Stimulated activated naive CD4-positive, alpha-beta T cell (primary cell): ENCODE data around the gene BFSP2.
"Not testable (repeated sequence)": the region's sequence is repeated elsewhere in the genome, so short reads cannot be mapped to it uniquely, and the experiment has no call there.

ENCODE experiments used
- DNase-seq, 6 experiments: peaks; one replicate each; lab custom pipeline; 2025; lab: John Stamatoyannopoulos, UW

Gene BFSP2

DNA sequence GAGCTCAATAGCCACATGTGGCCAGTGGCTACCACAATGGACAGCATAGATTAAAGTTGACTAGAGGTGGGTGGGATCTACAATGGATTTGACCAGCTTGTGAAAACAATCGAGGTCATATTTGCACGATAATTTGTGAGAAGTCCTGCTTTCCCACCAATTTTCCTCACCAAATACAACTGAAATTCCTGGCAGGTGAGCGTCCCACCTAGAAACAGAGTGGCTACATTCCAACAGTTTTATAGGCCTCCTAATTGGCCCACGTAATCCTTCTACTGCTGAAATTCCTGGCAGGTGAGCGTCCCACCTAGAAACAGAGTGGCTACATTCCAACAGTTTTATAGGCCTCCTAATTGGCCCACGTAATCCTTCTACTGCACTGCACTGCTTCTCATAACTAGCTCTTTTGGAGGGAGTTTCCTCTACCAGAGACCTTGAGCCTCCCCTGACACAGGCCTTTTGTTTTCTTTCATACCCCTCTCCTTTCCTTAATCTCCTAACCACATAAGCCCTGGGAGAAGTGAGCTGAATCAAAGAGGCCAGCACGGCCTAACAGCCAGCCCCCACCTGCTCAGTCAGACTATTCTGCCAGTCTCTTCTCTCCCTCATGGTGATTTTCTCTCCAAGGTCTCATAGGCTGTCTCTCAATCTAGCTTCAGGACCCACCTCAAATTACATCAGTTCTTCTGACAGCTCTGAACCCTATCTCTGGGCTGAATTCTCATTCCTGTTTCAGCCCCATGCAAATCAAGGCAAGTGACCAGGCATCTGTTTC lies 80.2 kb downstream of the BFSP2 start:
- DNase-seq, result no peak

DNA sequence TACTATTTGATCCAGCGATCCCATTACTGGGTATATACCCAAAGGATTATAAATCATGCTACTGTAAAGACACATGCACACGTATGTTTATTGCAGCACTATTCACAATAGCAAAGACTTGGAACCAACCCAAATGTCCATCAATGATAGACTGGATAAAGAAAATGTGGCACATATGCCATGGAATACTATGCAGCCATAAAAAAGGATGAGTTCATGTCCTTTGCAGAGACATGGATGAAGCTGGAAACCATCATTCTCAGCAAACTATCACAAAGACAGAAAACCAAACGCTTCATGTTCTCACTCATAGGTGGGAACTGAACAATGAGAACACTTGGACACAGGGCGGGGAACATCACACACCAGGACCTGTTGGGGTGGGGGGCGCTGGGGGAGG lies 82.6 kb downstream of the BFSP2 start:
- not testable (repeated sequence) for DNase-seq

DNA sequence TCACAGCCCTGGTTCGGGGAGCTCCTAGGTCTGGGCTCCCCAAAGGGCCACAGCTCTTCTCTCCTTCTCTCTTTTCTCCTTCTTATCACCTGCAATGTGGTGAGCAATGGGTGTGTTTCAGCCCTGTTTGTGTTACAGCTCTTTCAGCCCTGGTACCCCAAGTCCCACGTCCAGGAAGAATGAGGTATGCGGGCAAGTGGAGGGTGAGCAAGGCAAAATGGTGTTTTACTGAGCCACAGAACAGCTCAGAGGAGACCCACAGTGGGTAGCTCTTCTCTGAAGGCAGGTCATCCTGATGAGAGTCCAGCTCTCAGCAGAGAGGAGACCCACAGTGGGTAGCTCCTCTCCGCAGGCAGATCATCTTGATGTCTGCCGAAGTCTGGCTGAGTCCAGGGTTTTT lies 86.8 kb downstream of the BFSP2 start:
- DNase-seq, result no peak

DNA sequence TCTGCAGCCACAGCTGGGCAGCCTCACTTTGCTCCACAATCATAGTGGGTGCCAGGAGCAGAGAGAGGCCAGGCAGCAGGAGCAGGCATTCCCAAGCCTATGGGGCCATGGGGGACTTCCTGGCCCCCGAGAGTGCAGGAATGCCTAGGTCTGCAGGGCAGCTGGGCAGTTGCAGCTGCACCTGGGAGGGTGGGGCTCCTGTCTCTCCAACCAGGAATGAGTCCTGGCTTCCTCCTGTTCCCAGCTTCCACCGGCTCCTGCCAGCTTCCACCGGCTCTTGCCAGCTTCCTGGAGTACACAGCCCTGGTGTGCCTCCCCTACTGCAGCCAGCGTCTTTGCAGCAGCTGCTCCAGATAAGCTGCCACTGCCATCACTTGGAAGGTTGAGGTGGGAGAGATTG lies 87.3 kb downstream of the BFSP2 start:
- DNase-seq, result no peak

DNA sequence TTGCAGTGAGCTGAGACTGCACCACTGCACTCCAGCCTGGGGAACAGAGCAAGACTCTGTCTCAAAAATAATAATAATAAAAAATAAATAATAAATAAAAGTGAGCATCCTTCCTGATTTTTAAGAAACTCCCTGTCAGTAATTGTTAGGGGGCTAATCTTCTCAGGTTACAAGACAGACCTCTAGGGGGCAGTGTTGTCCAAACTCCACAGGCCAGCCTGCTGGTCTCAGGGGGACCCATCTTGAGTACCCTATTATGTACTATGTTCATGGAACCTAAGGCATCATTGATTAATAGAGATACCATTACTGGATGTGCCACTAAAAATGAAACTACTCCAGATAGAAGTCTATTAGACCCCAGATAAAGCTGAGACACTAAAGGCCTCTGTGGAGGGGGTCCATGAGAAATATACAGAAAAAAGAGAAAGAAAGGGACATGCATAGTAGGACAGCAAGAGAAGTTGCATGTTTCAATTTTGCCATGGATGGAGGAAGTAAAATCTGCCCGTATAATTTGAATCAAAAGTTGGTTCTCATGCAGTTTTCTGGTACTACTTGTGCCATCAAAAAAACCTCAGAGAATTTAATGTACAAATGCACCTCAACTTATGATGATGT lies 88.2 kb downstream of the BFSP2 start:
- peak; percentile 8 to 74 (median 39) for DNase-seq

DNA sequence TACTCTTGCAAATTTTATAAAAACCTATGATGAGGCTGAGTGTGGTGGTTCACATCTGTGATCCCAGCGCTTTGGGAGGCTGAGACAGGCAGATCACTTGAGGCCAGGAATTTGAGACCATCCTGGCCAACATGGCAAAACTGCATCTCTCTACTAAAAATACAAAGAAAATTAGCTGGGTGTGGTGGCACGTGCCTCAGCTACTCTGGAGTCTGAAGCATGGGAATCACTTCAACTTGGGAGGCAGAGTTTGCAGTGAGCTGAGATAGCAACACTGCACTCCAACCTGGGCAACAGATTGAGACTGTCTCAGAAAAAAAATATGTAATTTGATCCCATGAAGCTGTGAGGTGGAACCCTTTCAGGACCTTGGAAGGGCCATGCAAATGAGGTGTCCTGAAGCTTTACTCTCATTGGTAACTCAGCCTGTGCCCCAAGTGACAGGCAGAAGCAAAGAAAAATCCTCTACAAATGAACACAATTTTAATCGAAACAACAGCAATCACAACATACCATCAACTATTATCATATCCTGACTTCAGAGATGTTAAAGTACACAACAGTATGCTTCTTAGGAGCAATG lies 89.0 kb downstream of the BFSP2 start:
- no peak for DNase-seq

DNA sequence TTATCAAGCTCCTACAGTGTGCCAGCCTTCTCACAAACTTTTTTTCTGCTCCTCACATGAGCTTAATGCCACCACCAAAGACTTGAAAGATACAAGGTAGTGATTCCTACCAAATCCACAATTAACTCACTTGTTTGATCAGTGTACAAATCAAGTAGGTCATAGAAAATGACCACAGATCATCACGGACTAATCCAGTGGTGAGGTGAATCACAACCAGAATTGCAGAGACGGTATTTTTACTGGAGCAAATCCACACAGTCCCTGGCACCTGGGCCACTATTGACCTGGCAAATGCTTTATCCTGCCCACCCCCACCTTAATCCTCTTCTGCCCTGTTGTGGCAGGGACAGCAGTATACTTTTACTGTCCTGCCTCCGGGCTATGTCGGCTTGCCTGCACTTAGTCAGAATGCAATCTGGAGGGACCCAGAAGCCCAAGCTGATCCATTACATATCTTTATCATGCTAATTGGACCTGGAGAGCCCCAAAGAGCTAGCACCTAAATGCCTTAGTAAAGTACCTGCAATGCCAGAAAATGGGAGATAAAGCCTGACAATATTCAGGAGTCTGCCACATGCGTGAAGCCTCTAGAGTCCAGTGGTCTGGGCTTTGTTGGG lies 89.7 kb downstream of the BFSP2 start:
- no peak for DNase-seq

DNA sequence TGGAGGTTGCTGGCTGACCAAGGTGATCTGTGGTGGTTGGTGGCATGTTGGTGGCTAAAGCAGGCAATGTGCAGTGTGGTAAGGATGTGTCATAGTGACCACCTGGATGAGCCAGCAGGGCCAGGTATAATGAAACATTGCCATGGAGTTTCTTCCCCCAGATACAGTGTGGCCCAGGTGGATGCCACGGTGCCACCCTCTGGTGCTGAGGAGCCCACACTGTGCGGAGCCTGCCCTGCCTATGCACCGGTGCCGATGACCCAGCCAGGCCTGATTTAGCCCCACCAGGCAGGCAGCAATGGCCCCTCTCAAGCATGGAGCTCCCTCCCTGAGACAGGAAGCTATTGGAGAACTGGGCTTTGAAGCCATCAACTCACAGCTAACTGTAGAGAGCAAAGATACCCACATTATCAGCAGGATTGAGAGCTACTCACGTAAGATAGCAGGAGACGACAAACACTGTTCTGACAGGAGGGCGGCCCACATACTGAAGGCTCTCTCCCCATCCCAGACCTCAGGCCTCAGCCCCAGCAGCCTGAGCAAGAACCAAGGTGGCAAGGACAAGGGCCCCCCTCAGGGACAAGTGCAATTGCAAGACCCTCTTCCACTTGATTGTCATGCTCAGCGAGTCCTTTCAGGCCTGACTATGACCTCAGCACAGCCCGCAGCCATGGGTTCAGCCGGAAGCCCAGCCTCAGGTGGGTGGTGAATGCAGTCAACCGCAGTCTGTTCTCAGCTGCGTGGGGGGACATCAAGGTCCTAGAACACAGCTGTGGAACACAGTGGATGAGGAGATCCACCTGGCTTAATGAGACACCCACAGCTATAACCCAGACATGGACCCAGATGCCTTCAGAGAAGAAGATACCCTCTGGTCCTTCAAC lies 90.9 kb downstream of the BFSP2 start:
- DNase-seq, result peak; percentile 7 to 60 (median 41)

DNA sequence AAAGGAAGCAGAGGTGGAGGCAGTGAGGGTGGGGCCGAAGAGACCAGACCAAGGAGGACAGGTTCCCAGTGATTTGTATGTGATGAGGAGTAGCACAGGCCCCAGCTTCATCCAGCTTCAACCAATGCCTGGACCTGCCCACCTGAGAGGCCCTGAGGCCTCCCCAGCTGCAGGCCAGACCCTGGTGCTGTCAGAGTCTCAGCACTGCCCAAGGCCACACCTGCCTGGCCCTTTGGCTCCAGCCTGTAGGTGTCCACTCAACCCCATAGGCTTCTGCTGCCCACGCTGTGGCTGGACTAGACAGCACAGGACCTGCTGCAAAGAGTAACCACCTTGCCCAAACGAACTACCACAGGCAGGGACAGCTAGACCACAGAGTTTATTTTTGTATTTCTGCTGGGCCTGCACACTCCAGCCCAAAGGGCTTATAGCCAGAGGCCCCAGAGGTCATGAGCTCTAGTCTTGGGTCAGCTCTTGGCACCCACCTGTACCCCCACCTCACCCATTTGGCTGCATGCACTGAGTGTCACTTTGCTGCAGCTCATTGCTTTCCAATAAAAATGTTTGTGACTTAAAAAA lies 91.7 kb downstream of the BFSP2 start:
- no peak for DNase-seq

DNA sequence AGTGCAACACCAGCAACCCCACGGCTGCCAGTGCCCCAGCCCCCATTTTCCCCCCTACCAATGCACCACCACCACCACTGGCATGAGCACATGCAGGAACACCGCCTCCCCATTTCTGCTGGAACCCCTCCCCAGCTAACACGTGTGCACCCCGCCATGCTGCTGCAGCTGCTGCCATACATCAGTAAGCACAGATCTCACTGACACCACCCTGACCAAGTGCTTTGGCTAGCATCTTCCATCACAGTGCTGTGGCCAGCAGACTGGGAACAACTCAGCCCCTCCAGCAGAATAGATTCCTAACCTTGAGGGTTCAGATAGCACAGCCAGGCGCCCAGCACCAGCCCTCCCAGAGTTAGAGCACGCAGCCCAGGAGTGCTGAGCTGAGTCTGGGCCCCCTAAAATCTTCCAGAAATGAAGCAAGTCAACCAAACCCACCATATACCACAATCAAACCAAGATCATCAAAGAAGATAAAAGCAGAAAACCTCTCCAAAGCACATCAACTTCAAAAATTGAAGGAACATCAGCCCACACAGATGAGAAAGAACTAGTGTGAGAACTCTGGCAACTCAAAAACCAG lies 92.4 kb downstream of the BFSP2 start:
- peak in 1 of 6 experiments; percentile 14 for DNase-seq

DNA sequence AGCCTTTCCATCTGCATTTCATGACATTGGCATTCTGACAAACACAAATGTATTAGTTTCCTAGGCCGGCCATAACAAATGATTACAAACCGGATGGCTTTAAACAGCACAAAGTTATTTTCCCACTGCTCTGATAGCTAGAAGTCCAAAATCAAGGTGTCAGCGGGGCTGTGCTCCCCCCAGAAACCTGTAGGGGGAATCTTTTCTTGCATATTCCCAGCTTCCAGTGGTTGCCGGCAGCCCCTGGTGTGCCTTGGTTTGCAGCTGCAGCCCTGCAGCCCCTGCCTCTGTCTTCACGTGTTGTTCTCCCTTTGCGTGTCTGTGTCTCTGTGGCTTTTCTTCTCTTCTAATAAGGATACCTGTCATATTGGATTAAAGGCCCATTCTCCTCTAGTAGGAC lies 94.6 kb downstream of the BFSP2 start:
- DNase-seq, result no peak

DNA sequence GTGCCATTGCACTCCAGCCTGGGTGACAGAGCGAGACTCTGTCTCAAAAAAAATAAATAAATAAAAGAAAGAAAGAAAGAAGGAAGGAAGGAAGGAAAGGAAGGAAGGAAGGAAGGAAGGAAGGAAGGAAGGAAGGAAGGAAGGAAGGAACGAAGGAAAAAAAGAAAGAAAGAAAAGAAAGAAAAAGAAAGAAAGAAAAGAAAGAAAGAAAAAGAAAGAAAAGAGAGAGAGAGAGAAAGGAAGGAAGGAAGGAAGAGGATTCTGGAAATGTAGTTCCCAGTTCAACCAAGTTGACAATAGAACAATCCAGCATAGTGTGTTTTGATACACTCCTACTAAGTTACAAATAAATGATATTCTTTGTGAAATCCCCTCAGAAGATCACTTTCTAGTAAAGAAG lies 102.7 kb downstream of the BFSP2 start:
- not testable (repeated sequence) for DNase-seq

DNA sequence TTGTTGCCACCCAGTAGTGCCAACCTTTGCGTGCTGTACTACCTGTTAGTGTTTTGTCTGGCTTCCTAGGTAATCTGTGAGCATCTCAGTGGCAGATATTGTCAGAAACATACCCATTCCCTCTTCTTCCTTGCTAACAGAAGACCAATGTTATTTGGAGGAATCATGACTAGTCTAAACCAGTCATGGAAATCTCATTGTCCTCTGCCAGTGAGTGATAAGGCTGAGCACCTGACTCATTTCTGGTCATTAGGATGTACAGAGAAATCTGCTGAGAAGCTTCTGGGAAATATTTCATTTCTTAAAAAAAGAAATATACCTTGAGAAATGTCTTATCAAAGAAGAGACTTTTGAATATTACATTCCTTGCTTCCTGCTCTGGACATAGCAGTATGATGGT lies 103.6 kb downstream of the BFSP2 start:
- DNase-seq, result no peak

DNA sequence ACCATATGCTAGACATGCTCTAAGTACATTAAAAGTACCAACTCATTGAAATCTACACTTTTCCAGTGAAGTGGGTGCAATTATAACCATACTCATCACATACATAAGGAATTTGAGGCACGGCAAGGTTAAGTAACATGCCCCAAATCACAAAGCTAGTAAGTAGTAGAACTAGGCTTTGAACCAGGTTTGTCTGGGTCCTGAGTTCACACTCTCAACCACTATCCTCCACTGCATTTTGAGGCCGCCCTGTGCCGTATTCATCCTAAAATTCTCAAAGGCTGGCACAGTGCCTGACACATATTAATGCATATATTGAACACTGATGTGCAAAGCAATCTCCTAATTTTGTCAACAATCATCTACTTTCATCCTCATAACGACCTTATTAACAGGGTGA lies 104.9 kb downstream of the BFSP2 start:
- no peak for DNase-seq

DNA sequence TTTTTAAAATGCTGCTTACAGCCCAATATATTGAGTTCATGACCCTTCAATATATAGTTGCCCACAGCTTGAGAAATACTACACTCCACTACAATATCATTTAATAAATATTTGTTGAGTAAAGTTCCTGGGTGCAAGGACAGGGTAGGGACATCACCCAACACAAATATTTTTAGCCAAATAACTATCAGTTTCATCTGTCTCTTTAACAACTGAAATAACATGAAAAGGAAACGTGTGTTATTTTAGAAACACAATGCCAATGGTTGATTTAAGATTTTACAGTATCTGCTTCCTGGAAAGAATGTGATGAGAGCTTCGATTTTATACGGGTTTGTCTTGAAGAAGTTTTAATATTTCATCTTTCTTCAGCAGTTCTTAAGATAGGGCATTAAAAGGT lies 106.0 kb downstream of the BFSP2 start:
- no peak for DNase-seq

DNA sequence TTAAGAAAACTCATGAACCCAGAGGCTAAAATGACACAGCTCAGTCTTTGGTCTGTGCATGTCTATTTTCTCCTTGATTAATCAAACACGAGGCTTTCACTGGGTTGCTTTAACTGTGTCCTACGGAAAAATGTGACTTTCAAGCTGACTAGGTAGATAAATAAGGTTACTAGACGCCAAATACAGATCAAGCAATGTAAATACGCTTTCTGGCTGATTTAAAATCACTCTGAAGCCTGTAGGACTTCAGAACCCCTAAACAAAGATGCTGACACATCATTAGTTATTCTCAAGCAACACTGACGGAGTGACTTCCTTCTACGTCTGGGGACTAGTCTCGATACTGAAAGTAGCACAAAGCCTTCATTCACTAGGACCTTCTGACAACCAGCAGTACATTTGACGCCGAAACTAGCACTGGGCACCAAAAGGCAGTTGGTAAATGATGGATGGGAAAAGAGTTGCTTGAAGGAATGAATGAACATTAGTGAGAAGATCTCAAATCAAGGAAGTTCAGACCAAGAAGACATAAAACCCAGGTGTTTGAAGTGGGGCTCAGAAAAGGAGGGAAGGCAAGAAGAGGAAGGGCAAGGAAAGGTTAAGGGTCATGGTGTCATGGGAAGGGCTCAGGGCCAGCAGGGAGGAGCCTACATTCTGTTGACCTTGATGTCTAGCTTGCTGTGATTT lies 106.5 kb downstream of the BFSP2 start:
- peak in 3 of 6 experiments; percentile 39 to 53 (median 51) for DNase-seq

DNA sequence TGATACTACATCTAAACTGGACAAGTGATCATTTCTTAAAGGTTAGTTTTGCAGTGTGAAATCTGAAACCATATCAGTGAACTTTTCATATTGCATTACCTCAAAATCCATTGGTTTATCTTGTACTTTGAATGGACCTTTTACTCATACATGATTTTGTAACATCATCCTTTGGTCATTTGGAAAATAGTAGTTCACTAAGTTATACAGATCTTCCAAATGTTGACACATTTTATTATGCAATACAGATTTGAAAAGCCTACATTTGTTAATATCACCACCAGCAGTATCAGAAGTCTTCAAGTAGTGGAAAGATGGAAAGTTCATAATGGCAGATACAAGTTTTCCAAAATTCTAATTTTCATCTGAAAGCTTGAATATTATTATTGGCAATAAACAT lies 109.6 kb downstream of the BFSP2 start:
- no peak for DNase-seq

DNA sequence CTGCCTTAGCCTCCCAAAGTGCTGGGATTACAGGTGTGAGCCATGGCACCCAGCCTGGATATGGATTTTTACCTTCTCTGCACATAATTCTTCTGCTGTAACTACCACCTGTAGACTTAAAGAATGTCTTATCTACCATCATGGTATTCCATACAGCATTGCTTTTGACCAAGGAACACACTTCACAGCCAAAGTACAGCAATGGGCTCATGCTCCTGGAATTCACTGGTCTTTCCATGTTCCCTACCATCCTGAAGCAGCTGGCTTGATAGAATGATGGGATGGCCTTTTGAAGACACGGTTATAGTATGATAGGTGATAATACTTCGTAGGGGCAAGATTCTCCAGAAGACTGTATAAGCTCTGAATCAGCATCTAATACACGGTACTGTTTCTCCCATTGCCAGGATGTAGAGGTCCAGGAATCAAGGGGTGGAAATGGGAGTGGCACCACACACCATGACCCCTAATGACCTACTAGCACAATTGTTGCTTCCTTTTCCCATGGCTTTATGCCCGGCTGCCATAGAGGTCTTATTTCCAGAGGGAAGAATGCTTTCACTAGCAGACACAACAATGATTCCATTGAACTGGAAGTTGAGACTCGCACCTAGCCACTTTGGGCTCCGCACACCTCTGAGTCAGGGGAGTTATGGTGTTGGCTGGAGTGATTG lies 112.7 kb downstream of the BFSP2 start:
- no peak for DNase-seq

DNA sequence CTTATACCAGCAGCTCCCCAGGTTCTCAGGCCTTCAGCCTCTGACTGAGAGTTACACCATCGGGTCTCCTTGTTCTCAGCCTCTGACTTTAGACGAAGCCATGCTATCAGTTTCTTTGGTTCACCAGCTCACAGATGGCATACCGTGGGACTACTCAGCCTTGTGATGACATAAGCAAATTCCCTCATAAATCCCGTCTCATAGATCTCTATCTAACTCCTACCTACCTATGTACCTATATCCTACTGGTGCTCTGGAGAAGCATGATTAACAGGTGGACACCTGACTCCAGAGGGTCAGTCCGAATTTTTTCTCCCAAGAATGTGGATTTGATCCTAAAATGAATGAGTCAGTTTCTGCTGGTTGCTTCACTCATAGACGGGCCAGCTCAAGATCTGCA lies 114.6 kb downstream of the BFSP2 start:
- DNase-seq, result no peak

DNA sequence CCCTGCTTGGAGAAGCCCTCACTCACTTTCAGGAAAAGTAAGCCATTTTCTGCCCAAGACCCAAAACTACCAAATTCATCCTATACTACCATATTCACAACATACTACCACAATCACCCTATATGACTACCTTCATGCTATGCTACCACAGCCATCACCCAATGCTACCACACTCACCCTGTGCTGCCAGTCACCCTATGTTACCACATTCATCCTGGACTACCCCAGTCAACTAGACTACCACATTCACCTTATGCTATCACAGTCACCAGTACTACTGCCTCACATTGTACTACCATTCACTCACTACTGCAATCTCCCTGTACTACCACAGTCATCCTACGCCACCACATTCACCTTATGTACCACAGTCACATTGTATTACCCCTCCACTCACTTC lies 115.3 kb downstream of the BFSP2 start:
- no peak for DNase-seq
